Breast epithelium (tissue), 3 donors: ENCODE data around the gene LCMT2.

Source experiments
- POLR2AphosphoS5 ChIP-seq, 3 donors: sonication (generic); formaldehyde crosslinking; IDR thresholded peaks; one replicate each; pipeline ENCODE4 v1.6.1; 2017; ENCODE audit warnings: antibody characterized with exemption in 3 of 3
- TF ChIP-seq, protein P1 (sequence below), 3 donors: fragments of 450-650 bp; IDR thresholded peaks; one replicate each; pipeline ENCODE4 v1.5.1; 2016 to 2017; ENCODE audit warnings: antibody characterized with exemption in 3 of 3, mild to moderate bottlenecking in 3 of 3, moderate library complexity in 3 of 3

GRCh38 chr15:43329217-43329959 lies 985 bp downstream of the LCMT2 start:
- TF ChIP-seq, protein P1, sequence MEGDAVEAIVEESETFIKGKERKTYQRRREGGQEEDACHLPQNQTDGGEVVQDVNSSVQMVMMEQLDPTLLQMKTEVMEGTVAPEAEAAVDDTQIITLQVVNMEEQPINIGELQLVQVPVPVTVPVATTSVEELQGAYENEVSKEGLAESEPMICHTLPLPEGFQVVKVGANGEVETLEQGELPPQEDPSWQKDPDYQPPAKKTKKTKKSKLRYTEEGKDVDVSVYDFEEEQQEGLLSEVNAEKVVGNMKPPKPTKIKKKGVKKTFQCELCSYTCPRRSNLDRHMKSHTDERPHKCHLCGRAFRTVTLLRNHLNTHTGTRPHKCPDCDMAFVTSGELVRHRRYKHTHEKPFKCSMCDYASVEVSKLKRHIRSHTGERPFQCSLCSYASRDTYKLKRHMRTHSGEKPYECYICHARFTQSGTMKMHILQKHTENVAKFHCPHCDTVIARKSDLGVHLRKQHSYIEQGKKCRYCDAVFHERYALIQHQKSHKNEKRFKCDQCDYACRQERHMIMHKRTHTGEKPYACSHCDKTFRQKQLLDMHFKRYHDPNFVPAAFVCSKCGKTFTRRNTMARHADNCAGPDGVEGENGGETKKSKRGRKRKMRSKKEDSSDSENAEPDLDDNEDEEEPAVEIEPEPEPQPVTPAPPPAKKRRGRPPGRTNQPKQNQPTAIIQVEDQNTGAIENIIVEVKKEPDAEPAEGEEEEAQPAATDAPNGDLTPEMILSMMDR (IDR thresholded peaks at IDR 0.05), result no peak
- peak in 1 of 3 donors; percentile 2 for TF ChIP-seq POLR2AphosphoS5 (IDR thresholded peaks at IDR 0.05)
